ENCODE measurements around the gene LSAMP.

GRCh38 chr3:116165135-116165534 lies 280.2 kb downstream of the LSAMP start:
- TF ChIP-seq SMAD3 (CRISPR knock-in tag; IDR thresholded peaks at IDR 0.05) (no peak), MAFK (conservative IDR thresholded peaks at IDR 0.05 in 1 of 2, IDR thresholded peaks at IDR 0.05 in 1 of 2; ENCODE audit: low read length in 2 of 2) (no peak), FOXP1 (IDR thresholded peaks at IDR 0.05) (no peak), FOXP1 (CRISPR knock-in tag; IDR thresholded peaks at IDR 0.05) (no peak), ZNF275 (CRISPR knock-in tag; IDR thresholded peaks at IDR 0.05; ENCODE audit: borderline replicate concordance) (no peak), ZGPAT (CRISPR knock-in tag; IDR thresholded peaks at IDR 0.05) (no peak), ZNF670 (CRISPR knock-in tag; IDR thresholded peaks at IDR 0.05; ENCODE audit: borderline replicate concordance) (no peak), SUZ12 (IDR thresholded peaks at IDR 0.05; ENCODE audit: low read depth, low read length) (no peak), DMTF1 (CRISPR knock-in tag; IDR thresholded peaks at IDR 0.05) (no peak), SNRNP70 (IDR thresholded peaks at IDR 0.05; ENCODE audit: low read depth, low read length) (no peak), HCFC1 (IDR thresholded peaks at IDR 0.05; ENCODE audit: low read depth, low read length) (no peak), ESRRA (CRISPR knock-in tag; IDR thresholded peaks at IDR 0.05; ENCODE audit: low read depth) (no peak)

Data from HepG2 (cell line).